GM21576 (cell line): Measurements from ENCODE around the gene SLC17A6.

Experiments
- ATAC-seq: cut with Tn5 transposase; IDR thresholded peaks from one replicate; pipeline ENCODE4 v1.9.1; 2021; ENCODE audit warnings: mild to moderate bottlenecking, moderate library complexity; ENCODE audit not compliant: unreplicated experiment

SLC17A6 gene

GRCh38 chr11:22389526-22390282 is 51.5 kb downstream of the SLC17A6 start:
- ATAC-seq: no peak

- no peak for ATAC-seq
Measured at GRCh38 chr11:22390283-22390655, 52.1 kb downstream of the SLC17A6 start.

- ATAC-seq: no peak
Measured at GRCh38 chr11:22392561-22392960, 54.4 kb downstream of the SLC17A6 start.

GRCh38 chr11:22405377-22405776 is 67.2 kb downstream of the SLC17A6 start:
- no peak for ATAC-seq

GRCh38 chr11:22407267-22407666 is 69.1 kb downstream of the SLC17A6 start:
- no peak for ATAC-seq

GRCh38 chr11:22407921-22408320 is 69.7 kb downstream of the SLC17A6 start:
- no peak for ATAC-seq

- ATAC-seq: no peak
Measured at GRCh38 chr11:22415476-22415875, 77.3 kb downstream of the SLC17A6 start.

GRCh38 chr11:22416462-22416861 is 78.3 kb downstream of the SLC17A6 start:
- ATAC-seq: no peak

- no peak for ATAC-seq
Measured at GRCh38 chr11:22426915-22427314, 88.7 kb downstream of the SLC17A6 start.
